CD14-positive monocyte (primary cell): ENCODE results near the gene GYPC. TPM values are rescaled to one million over a fixed set of nuclear protein-coding genes. Genes with fewer than 3 reads are reported as not detected.

Experiments
- DNase-seq, 3 donors: peaks; one replicate each; pipeline ENCODE4 v3.0.0-alpha.2; 2011 to 2022
- H2AFZ ChIP-seq: 2 replicates; pipeline ENCODE4 v1.6.0; 2012; ENCODE audit warnings: mild to moderate bottlenecking, low read depth, low read length, inconsistent platforms; ENCODE audit not compliant: insufficient read depth, poor library complexity, severe bottlenecking
- H3K27ac ChIP-seq, 2 donors: 1 replicate in 1 of 2; 2 replicates in 1 of 2; pipeline ENCODE4 v1.5.1; 2012 to 2013; ENCODE audit warnings: low read length in 2 of 2, control low read depth in 1 of 2, inconsistent platforms in 1 of 2, low read depth in 1 of 2, mild to moderate bottlenecking in 1 of 2
- H3K27me3 ChIP-seq, 2 donors: one replicate each; pipeline versions ENCODE4 v1.6.0 to v1.6.1; 2011 to 2013; ENCODE audit warnings: low read length in 2 of 2; ENCODE audit not compliant: control insufficient read depth in 2 of 2, insufficient read depth in 2 of 2
- H3K36me3 ChIP-seq, 2 donors: replicated peaks in 1 of 2; 1 replicate in 1 of 2; 2 replicates in 1 of 2; pipeline versions ENCODE4 v1.5.1 to v1.6.1; 2012 to 2013; ENCODE audit warnings: low read length in 2 of 2, control low read depth in 1 of 2, inconsistent platforms in 1 of 2, mild to moderate bottlenecking in 1 of 2; ENCODE audit not compliant: insufficient read depth in 2 of 2, control insufficient read depth in 1 of 2
- H3K4me1 ChIP-seq, 2 donors: 1 replicate in 1 of 2; 2 replicates in 1 of 2; pipeline versions ENCODE4 v1.5.1 to v1.6.1; 2012 to 2013; ENCODE audit warnings: low read length in 2 of 2, control low read depth in 1 of 2, inconsistent platforms in 1 of 2, mild to moderate bottlenecking in 1 of 2, moderate library complexity in 1 of 2; ENCODE audit not compliant: insufficient read depth in 2 of 2, control insufficient read depth in 1 of 2
- H3K4me2 ChIP-seq: replicated peaks from 2 replicates; pipeline ENCODE3; 2012; ENCODE audit warnings: low read length, moderate library complexity, mild to moderate bottlenecking; ENCODE audit not compliant: poor library complexity, severe bottlenecking; ENCODE audit errors: extremely low read depth
- H3K4me3 ChIP-seq, 3 experiments: fragments of 200-600 bp in 1 of 3; sonication (generic) in 1 of 3; replicated peaks in 1 of 3; 1 replicate in 2 of 3; 2 replicates in 1 of 3; pipeline ENCODE4 v1.5.1; 2011 to 2013; ENCODE audit warnings: low read length in 3 of 3, mild to moderate bottlenecking in 3 of 3, control low read depth in 2 of 3, low read depth in 2 of 3, inconsistent platforms in 1 of 3, moderate library complexity in 1 of 3
- H3K79me2 ChIP-seq: 2 replicates; pipeline ENCODE4 v1.6.0; 2012; ENCODE audit warnings: mild to moderate bottlenecking, control low read depth, inconsistent platforms, low read length, moderate library complexity; ENCODE audit not compliant: insufficient read depth
- H3K9ac ChIP-seq: 2 replicates; pipeline ENCODE4 v1.6.0; 2017; ENCODE audit warnings: low read length, mild to moderate bottlenecking; ENCODE audit not compliant: insufficient read depth, poor library complexity, severe bottlenecking
- H3K9me3 ChIP-seq, 2 donors: replicated peaks in 1 of 2; 1 replicate in 1 of 2; 2 replicates in 1 of 2; pipeline versions ENCODE4 v1.5.1 to v1.6.1; 2012 to 2013; ENCODE audit warnings: low read length in 2 of 2, control low read depth in 1 of 2; ENCODE audit not compliant: control insufficient read depth in 1 of 2, insufficient read depth in 1 of 2
- H4K20me1 ChIP-seq: 2 replicates; pipeline ENCODE4 v1.6.0; 2012; ENCODE audit warnings: mild to moderate bottlenecking, low read length, control low read depth, moderate library complexity; ENCODE audit not compliant: insufficient read depth
- H3K27ac Mint-ChIP-seq, 7 donors: one replicate each; pipeline ENCODE4 v1.8.0; 2020; ENCODE audit warnings: mild to moderate bottlenecking in 7 of 7, mixed read lengths in 7 of 7, moderate library complexity in 6 of 7, inconsistent platforms in 2 of 7
- H3K27me3 Mint-ChIP-seq, 3 donors: one replicate each; pipeline ENCODE4 v1.8.0; 2021 to 2022; ENCODE audit warnings: low read depth in 3 of 3, mild to moderate bottlenecking in 3 of 3, mixed read lengths in 3 of 3, moderate library complexity in 3 of 3, inconsistent platforms in 1 of 3
- H3K36me3 Mint-ChIP-seq, 2 donors: one replicate each; pipeline ENCODE4 v1.8.0; 2020; ENCODE audit warnings: mixed read lengths in 2 of 2, inconsistent platforms in 1 of 2, mild to moderate bottlenecking in 1 of 2
- H3K4me1 Mint-ChIP-seq: one replicate; pipeline ENCODE4 v1.8.0; 2020; ENCODE audit warnings: mild to moderate bottlenecking, mixed read lengths
- H3K4me3 Mint-ChIP-seq, 2 donors: one replicate each; pipeline ENCODE4 v1.8.0; 2020; ENCODE audit warnings: mild to moderate bottlenecking in 2 of 2, mixed read lengths in 2 of 2, moderate library complexity in 1 of 2
- H3K9me3 Mint-ChIP-seq, 7 donors: one replicate each; pipeline ENCODE4 v1.8.0; 2020 to 2022; ENCODE audit warnings: mixed read lengths in 7 of 7, mild to moderate bottlenecking in 6 of 7, moderate library complexity in 6 of 7, inconsistent platforms in 2 of 7
- CTCF ChIP-seq: fragments of 200-600 bp; IDR thresholded peaks from one replicate; pipeline ENCODE4 v1.8.0; 2022; ENCODE audit warnings: antibody characterized with exemption, mild to moderate bottlenecking
- WGBS: methylation state at CpG from one replicate; pipeline ENCODE4 v1.1.5; 2013; ENCODE audit warnings: missing lambda C conversion rate; ENCODE audit not compliant: insufficient coverage; 5-methylcytosine and 5-hydroxymethylcytosine counted together
- intact Hi-C, 2 donors: fragments of 100-400 bp; cut with micrococcal nuclease; formaldehyde crosslinking; loops; one replicate each; pipeline versions ENCODE4 v1.15.0 to v1.15.1; 2023
- polyA plus RNA-seq, 3 donors: library from polyadenylated mRNA; depleted of rRNA in 1 of 3; unstranded in 2 of 3; stranded (reverse) in 1 of 3; fragments of 300-500 nt in 2 of 3; fragments of >200 nt in 1 of 3; fragmentation: Illumina TruSeq in 2 of 3; gene quantifications; 1 replicate in 2 of 3; 2 replicates in 1 of 3; pipeline ENCODE4 v1.2.3, GENCODE V29; 2012 to 2021

The GYPC gene
- polyA plus RNA-seq, 3 donors = 20.0 to 36.1 (median 21.7) TPM

GRCh38 chr2:126659562-126660467 lies 3.9 kb downstream of the GYPC start:
- no peak for TF ChIP-seq CTCF
- H3K27ac Mint-ChIP-seq = peak overlapping the region; percentile 91 to 99 (median 94)

GRCh38 chr2:126660971-126661370 lies 5.0 kb downstream of the GYPC start:
- Histone ChIP-seq H3K36me3 (no peaks in the 10 kb centered on the region), H3K4me3 (peak overlapping the region in 1 of 3 experiments; percentile 38), H3K4me1 (peaks cover 80 to 90% of the 10 kb centered on the region in 2 donors), H3K9me3 (no peaks in the 10 kb centered on the region), H3K79me2 (peaks cover 96% of the 10 kb centered on the region), H2AFZ (peak overlapping the region; percentile 50), H3K9ac (peak overlapping the region; percentile 16), H3K27ac (peak overlapping the region in 1 of 2 donors; percentile 91), H3K27me3 (no peaks in the 10 kb centered on the region), H4K20me1 (peaks cover 6% of the 10 kb centered on the region), H3K4me2 (peak overlapping the region; percentile 28)
- H3K4me3 Mint-ChIP-seq = peak overlapping the region in 1 of 2 donors; percentile 26
- intact Hi-C loops = no loop called here
- no peak for TF ChIP-seq CTCF
- peaks cover 0 to 5% (median 2%) of the 10 kb centered on the region in 3 donors for H3K27me3 Mint-ChIP-seq
- DNase-seq = no peak
- no peaks in the 10 kb centered on the region for H3K9me3 Mint-ChIP-seq
- H3K4me1 Mint-ChIP-seq = peaks cover 89% of the 10 kb centered on the region
- peaks cover 15 to 21% of the 10 kb centered on the region in 2 donors for H3K36me3 Mint-ChIP-seq
- peak overlapping the region; percentile 52 to 99 (median 91) for H3K27ac Mint-ChIP-seq
- 41% methylated on average over 6 of the region's 7 CpGs for WGBS

More at GRCh38 chr2:126659562-126660467, 3.9 kb downstream of the GYPC start:
- no peaks in the 10 kb centered on the region for H3K9me3 ChIP-seq
- Mint-ChIP-seq H3K4me1 (peaks cover 91% of the 10 kb centered on the region), H3K9me3 (no peaks in the 10 kb centered on the region), H3K27me3 (peaks cover 2 to 4% (median 3%) of the 10 kb centered on the region in 3 donors), H3K36me3 (peaks cover 12 to 18% of the 10 kb centered on the region in 2 donors), H3K4me3 (peak overlapping the region in 1 of 2 donors; percentile 31)
- H3K4me3 ChIP-seq = peak overlapping the region in 1 of 3 experiments; percentile 83
- H2AFZ ChIP-seq = peak overlapping the region; percentile 47
- peak overlapping the region; percentile 84 for H3K4me2 ChIP-seq
- H3K79me2 ChIP-seq = peaks cover 94% of the 10 kb centered on the region
- WGBS = 89% methylated on average over 16 of the region's 23 CpGs
- H3K27ac ChIP-seq = peak overlapping the region; percentile 83 to 91
- peak overlapping the region; percentile 29 for H3K9ac ChIP-seq
- H3K36me3 ChIP-seq = no peaks in the 10 kb centered on the region
- DNase-seq = no peak
- H3K4me1 ChIP-seq = peaks cover 89 to 99% of the 10 kb centered on the region in 2 donors
- intact Hi-C loops = loop anchor here in 1 of 2 donors (10.0 kb wide), 1 partner anchor 405 kb away; no protein-coding TSS in a partner anchor
- H3K27me3 ChIP-seq = no peaks in the 10 kb centered on the region
- peaks cover 6% of the 10 kb centered on the region for H4K20me1 ChIP-seq
